ENCODE results near the gene ERN2. TPM values are rescaled to one million over a fixed set of nuclear protein-coding genes. Genes with fewer than 3 reads are reported as not detected.

The ERN2 gene
- total and polyA plus RNA-seq, 2 of the 13 experiments (the other 11 are each of a cell fraction or from before 2014, with no cell fraction given): 2.2 to 3.5 TPM

DNA sequence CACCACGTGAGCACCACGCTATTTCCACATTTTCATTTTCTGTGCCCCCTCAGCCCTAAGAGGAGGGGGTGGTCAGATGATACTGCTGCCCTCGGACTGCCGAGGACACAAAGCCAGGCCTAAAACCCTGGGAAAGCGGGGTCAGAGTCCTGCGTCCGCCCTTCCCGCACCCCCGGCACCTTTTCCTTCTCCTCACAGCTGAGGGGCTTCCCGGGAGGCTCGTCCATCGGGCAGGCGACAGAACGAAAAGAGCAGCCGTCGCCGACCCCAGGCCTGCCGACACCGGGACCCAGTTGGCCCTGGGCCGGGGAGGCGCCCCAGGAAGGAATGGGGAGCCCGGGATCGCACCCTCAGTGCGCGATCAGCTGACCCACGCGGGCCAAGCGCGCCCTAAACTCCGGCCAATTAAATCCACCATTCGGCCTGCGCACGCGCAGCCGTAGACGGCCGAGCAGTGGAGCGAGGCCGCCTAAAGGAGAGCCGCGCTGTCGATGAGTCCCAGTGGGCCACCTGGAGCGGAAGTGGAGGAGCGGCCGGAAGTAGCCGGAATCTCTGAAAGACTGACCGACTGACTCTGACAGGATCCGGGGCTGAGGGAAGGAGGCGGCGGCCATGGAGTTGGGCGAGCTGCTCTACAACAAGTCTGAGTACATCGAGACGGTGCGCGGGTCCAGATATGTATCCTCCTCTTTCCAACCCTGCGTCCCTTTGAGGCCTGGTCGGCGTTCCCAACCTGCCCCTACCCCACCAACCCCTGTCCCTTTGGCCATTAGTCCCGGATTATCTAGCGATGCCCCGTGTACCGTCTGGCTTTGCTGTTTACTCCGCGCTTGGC is 71.9 kb downstream of the ERN2 start, which contains the start of the genes DCTN5 and PALB2 (continued):
- TF ChIP-seq, protein P1, sequence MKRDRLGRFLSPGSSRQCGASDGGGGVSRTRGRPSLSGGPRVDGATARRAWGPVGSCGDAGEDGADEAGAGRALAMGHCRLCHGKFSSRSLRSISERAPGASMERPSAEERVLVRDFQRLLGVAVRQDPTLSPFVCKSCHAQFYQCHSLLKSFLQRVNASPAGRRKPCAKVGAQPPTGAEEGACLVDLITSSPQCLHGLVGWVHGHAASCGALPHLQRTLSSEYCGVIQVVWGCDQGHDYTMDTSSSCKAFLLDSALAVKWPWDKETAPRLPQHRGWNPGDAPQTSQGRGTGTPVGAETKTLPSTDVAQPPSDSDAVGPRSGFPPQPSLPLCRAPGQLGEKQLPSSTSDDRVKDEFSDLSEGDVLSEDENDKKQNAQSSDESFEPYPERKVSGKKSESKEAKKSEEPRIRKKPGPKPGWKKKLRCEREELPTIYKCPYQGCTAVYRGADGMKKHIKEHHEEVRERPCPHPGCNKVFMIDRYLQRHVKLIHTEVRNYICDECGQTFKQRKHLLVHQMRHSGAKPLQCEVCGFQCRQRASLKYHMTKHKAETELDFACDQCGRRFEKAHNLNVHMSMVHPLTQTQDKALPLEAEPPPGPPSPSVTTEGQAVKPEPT (CRISPR knock-in tag; IDR thresholded peaks at IDR 0.05; ENCODE audit: low read depth): peak; percentile 95

DNA sequence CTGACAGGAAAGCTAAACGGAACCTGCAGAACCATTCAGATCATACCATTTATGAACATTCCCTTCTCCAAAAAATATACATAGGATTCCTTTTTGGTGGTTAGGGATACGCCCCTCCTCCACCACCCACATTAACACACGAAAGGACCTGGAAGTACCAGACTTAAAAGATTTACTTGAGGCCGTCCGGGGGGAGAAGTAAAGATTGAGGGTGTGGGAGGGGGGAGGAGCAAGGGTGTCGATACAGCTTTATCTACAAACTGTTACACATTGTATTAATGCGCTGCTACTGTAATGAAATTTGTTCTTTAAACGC is 72.4 kb downstream of the ERN2 start:
- in situ Hi-C loops (cut with HindIII; ENCODE audit: extremely low pct_ligation_motif_present, low pct_unique_long_range_greater_than_20kb) (no loop called here), intact Hi-C loops (cut with micrococcal nuclease; ENCODE audit: unreplicated experiment) (loop anchor here (2.0 to 5.0 kb wide), 3 partner anchors 38 to 87 kb away; partner anchors contain the start of genes NDUFAB1 and PLK1)
- H3K27me3 ChIP-seq (ENCODE audit: control insufficient read depth in 1 of 2, insufficient read depth in 2 of 2, low read length in 2 of 2): no peaks in the 10 kb centered on the region; a peak in 1 of 5 replicates
- no TSS peak for BruUV-seq (replicated peaks)
- POLR2A ChIA-PET: interaction anchor here (1.2 to 2.7 kb wide), 9 partner anchors 8 to 102 kb away, joined by 4 to 20 read pairs (median 9); partner anchors contain the start of genes EARS2, NDUFAB1, PLK1 and UBFD1
- peak overlapping the region; percentile 94 for H3K9ac ChIP-seq (ENCODE audit: insufficient read depth, low read depth, low read length)
- H3K4me3 ChIP-seq (replicated peaks in 1 of 3; ENCODE audit: insufficient read depth in 1 of 3, low read depth in 2 of 3, low read length in 3 of 3): peak overlapping the region; percentile 91 to 97 (median 97)
- peaks cover 48% of the 10 kb centered on the region for H3K79me2 ChIP-seq (ENCODE audit: insufficient read depth, low read length)
- ATAC-seq (no peak; the same call in 2 of the 3 replicates), DNase-seq (ENCODE audit: low spot score) (no peak), FAIRE-seq (no peak)
- WGBS (ENCODE audit: low lambda C conversion rate): 1% methylated on average over 8 of the region's 8 CpGs
- peaks cover 12 to 21% of the 10 kb centered on the region in 2 experiments for H3K36me3 ChIP-seq (replicated peaks in 1 of 2; ENCODE audit: control insufficient read depth in 1 of 2, insufficient read depth in 2 of 2, low read length in 2 of 2)
- H3K27ac ChIP-seq (ENCODE audit: extremely low read length, insufficient read depth, low read length): peak overlapping the region; percentile 89
- H4K20me1 ChIP-seq (ENCODE audit: insufficient read depth, low read length): peaks cover 7% of the 10 kb centered on the region; the same call in 1 of the 2 replicates
- CTCF ChIA-PET (ENCODE audit: low intra/inter-chr PET ratio, low total read pairs): no interaction called here
- H3K9me3 ChIP-seq (ENCODE audit: low read length): no peaks in the 10 kb centered on the region
- peak overlapping the region; percentile 85 for H3K4me2 ChIP-seq (ENCODE audit: low read depth, low read length)
- H3K4me1 ChIP-seq (ENCODE audit: insufficient read depth, low read length): peaks cover 28% of the 10 kb centered on the region
- H2AFZ ChIP-seq (ENCODE audit: low read length): peak overlapping the region; percentile 57
- no peak for TF ChIP-seq ZC3H4 (CRISPR knock-in tag; IDR thresholded peaks at IDR 0.05; ENCODE audit: borderline replicate concordance)
- peak; percentile 50 for TF ChIP-seq CCAR2 (optimal IDR thresholded peaks at IDR 0.05; ENCODE audit: low read depth, low read length)
- TF ChIP-seq, protein P2, sequence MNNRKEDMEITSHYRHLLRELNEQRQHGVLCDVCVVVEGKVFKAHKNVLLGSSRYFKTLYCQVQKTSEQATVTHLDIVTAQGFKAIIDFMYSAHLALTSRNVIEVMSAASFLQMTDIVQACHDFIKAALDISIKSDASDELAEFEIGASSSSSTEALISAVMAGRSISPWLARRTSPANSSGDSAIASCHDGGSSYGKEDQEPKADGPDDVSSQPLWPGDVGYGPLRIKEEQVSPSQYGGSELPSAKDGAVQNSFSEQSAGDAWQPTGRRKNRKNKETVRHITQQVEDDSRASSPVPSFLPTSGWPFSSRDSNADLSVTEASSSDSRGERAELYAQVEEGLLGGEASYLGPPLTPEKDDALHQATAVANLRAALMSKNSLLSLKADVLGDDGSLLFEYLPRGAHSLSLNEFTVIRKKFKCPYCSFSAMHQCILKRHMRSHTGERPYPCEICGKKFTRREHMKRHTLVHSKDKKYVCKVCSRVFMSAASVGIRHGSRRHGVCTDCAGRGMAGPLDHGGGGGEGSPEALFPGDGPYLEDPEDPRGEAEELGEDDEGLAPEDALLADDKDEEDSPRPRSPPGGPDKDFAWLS (CRISPR knock-in tag; IDR thresholded peaks at IDR 0.05; ENCODE audit: borderline replicate concordance): 0 out of 2 replicates have a peak, but pooled peaks have one; percentile 8
- TF ChIP-seq ZNF101 (CRISPR knock-in tag; IDR thresholded peaks at IDR 0.05; ENCODE audit: borderline replicate concordance, low read depth): peak; percentile 18; the same call in 1 of the 2 replicates
- TF ChIP-seq ZNF556 (CRISPR knock-in tag; IDR thresholded peaks at IDR 0.05; ENCODE audit: borderline replicate concordance): peak; percentile 8; the same call in 1 of the 2 replicates
- TF ChIP-seq, protein P3, sequence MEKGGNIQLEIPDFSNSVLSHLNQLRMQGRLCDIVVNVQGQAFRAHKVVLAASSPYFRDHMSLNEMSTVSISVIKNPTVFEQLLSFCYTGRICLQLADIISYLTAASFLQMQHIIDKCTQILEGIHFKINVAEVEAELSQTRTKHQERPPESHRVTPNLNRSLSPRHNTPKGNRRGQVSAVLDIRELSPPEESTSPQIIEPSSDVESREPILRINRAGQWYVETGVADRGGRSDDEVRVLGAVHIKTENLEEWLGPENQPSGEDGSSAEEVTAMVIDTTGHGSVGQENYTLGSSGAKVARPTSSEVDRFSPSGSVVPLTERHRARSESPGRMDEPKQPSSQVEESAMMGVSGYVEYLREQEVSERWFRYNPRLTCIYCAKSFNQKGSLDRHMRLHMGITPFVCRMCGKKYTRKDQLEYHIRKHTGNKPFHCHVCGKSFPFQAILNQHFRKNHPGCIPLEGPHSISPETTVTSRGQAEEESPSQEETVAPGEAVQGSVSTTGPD (CRISPR knock-in tag; IDR thresholded peaks at IDR 0.05): no peak
- no peak for TF ChIP-seq MTA3 (CRISPR knock-in tag; IDR thresholded peaks at IDR 0.05)
- TF ChIP-seq ZNF7 (CRISPR knock-in tag; IDR thresholded peaks at IDR 0.05): no peak
- 0 out of 2 replicates have a peak, but pooled peaks have one; percentile 28 for TF ChIP-seq ZNF383 (CRISPR knock-in tag; IDR thresholded peaks at IDR 0.05; ENCODE audit: borderline replicate concordance)
- TF ChIP-seq, protein P4, sequence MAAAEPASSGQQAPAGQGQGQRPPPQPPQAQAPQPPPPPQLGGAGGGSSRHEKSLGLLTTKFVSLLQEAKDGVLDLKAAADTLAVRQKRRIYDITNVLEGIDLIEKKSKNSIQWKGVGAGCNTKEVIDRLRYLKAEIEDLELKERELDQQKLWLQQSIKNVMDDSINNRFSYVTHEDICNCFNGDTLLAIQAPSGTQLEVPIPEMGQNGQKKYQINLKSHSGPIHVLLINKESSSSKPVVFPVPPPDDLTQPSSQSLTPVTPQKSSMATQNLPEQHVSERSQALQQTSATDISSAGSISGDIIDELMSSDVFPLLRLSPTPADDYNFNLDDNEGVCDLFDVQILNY (CRISPR knock-in tag; conservative IDR thresholded peaks at IDR 0.05): no peak
- TF ChIP-seq, protein P5, sequence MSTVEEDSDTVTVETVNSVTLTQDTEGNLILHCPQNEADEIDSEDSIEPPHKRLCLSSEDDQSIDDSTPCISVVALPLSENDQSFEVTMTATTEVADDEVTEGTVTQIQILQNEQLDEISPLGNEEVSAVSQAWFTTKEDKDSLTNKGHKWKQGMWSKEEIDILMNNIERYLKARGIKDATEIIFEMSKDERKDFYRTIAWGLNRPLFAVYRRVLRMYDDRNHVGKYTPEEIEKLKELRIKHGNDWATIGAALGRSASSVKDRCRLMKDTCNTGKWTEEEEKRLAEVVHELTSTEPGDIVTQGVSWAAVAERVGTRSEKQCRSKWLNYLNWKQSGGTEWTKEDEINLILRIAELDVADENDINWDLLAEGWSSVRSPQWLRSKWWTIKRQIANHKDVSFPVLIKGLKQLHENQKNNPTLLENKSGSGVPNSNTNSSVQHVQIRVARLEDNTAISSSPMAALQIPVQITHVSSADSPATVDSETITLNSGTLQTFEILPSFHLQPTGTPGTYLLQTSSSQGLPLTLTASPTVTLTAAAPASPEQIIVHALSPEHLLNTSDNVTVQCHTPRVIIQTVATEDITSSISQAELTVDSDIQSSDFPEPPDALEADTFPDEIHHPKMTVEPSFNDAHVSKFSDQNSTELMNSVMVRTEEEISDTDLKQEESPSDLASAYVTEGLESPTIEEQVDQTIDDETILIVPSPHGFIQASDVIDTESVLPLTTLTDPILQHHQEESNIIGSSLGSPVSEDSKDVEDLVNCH (CRISPR knock-in tag; IDR thresholded peaks at IDR 0.05): peak; percentile 70; the same call in 1 of the 2 replicates

All from HepG2 (cell line).